ENCODE data around the gene MYBPC2. TPM values are rescaled to one million over a fixed set of nuclear protein-coding genes. Genes with fewer than 3 reads are reported as not detected.
"Not testable (repeated sequence)": the region's sequence is repeated elsewhere in the genome, so short reads cannot be mapped to it uniquely, and the experiment has no call there.

Gene MYBPC2
- total RNA-seq, 4 donors from 2014 or later, result 0.05 to 1.3 (median 0.15) TPM; not detected in 1

DNA sequence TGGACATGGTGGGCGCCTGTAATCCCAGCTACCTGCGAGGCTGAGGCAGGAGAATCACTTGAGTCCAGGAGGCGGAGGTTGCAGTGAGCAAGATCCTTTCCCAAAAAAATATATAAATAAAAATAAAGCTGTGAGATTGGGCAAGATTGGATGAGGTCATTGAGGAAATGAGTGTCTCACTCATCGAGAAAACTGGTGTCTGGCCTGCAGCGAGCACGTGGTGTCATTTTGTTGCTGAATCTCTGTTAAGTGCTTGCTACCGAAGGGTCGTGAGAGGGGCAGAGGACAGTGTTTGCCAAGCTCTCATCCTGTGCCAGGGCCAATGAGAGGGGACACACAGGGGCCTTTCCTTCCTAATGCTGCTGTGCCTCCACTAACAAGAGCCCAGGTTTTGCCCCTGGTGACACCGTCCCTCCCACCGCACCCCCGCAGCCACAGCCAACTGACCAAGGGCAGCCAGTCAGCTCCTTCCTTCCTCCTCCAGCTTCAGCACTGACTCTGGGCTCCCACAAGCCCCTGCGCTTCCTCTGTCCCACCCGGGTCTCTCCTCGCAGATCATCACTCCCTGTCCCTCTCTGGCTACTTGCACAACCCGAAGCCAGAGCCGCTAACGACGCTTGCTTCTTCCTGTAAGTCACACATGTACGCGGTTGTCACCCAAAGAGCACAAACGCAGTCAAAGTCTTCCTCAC lies 45.4 kb upstream of the MYBPC2 start:
- TF ChIP-seq POLR2A (IDR thresholded peaks at IDR 0.05), result no peak
- TF ChIP-seq, protein P1, sequence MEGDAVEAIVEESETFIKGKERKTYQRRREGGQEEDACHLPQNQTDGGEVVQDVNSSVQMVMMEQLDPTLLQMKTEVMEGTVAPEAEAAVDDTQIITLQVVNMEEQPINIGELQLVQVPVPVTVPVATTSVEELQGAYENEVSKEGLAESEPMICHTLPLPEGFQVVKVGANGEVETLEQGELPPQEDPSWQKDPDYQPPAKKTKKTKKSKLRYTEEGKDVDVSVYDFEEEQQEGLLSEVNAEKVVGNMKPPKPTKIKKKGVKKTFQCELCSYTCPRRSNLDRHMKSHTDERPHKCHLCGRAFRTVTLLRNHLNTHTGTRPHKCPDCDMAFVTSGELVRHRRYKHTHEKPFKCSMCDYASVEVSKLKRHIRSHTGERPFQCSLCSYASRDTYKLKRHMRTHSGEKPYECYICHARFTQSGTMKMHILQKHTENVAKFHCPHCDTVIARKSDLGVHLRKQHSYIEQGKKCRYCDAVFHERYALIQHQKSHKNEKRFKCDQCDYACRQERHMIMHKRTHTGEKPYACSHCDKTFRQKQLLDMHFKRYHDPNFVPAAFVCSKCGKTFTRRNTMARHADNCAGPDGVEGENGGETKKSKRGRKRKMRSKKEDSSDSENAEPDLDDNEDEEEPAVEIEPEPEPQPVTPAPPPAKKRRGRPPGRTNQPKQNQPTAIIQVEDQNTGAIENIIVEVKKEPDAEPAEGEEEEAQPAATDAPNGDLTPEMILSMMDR (IDR thresholded peaks at IDR 0.05), result no peak
- no peak overlapping the region for H3K4me3 ChIP-seq (ENCODE audit: low read depth, poor library complexity, severe bottlenecking)
- no peak for DNase-seq (ENCODE audit: low spot score in 2 of 2)
- intact Hi-C loops (cut with DNase I; ENCODE audit: low total_unique reads), result no loop called here
- 87 to 88% methylated on average over 21 of the region's 21 CpGs for WGBS, 2 donors

- DNase-seq (ENCODE audit: low spot score in 2 of 2), result no peak
- 90 to 96% methylated on average over 8 of the region's 8 CpGs for WGBS, 2 donors
- TF ChIP-seq POLR2A (IDR thresholded peaks at IDR 0.05), result no peak
- TF ChIP-seq, protein P1 (IDR thresholded peaks at IDR 0.05), result no peak
- no peak overlapping the region for H3K4me3 ChIP-seq (ENCODE audit: low read depth, poor library complexity, severe bottlenecking)
- intact Hi-C loops (cut with DNase I; ENCODE audit: low total_unique reads), result no loop called here
Measured at GRCh38 chr19:50387868-50388245, 44.8 kb upstream of the MYBPC2 start.

DNA sequence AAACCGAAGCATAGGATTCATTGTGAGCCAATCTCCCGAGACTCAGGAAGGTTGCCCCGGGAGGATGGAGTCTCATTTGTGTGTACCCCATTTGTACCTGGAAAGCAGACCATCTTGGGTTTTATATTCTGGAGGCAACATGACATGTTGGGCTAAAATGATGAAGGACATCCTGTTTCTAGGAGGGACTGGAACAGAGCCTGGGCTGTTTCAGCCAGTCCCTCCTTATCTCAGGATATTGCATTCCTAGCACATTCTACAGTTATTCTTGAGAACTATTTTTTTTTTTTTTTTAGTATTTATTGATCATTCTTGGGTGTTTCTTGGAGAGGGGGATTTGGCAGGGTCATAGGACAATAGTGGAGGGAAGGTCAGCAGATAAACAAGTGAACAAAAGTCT lies 42.4 kb upstream of the MYBPC2 start:
- DNase-seq (ENCODE audit: low spot score in 2 of 2); intact Hi-C loops (cut with DNase I; ENCODE audit: low total_unique reads); H3K4me3 ChIP-seq (ENCODE audit: low read depth, poor library complexity, severe bottlenecking): not testable (repeated sequence)
- WGBS, 2 donors, result 91 to 92% methylated on average over 3 of the region's 3 CpGs

DNA sequence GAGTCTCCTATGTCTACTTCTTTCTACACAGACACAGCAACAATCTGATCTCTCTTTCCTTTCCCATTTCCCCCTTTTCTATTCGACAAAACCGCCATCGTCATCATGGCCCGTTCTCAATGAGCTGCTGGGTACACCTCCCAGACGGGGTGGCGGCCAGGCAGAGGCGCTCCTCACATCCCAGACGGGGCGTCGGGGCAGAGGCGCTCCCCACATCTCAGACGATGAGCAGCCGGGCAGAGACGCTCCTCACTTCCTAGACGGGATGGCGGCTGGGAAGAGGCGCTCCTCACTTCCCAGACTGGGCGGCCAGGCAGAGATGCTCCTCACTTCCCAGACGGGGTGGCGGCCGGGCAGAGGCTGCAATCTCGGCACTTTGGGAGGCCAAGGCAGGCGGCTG lies 41.7 kb upstream of the MYBPC2 start:
- intact Hi-C loops (cut with DNase I; ENCODE audit: low total_unique reads); DNase-seq (ENCODE audit: low spot score in 2 of 2); H3K4me3 ChIP-seq (ENCODE audit: low read depth, poor library complexity, severe bottlenecking): not testable (repeated sequence)
- WGBS, 2 donors, result 95 to 97% methylated on average over 19 to 23 of the region's 23 CpGs

DNA sequence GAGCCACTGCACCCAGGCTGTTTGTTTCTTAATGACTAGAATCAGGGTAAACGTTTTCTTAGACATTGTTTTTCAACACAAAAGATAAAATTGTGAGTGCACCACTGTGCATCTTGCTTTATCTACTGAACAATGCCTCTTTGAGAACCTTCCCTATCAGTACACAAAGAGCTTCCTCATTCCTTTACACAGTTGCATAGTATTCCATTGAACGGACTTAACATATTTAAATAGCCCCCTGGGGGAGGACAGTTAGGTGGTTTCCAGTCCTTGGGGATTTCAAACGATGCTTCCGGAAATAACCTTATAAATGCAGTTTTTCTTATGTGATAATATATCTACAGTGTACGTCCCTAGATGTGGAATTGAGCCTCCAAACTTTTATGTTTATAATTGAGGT lies 39.9 kb upstream of the MYBPC2 start:
- DNase-seq (ENCODE audit: low spot score in 2 of 2), result no peak
- TF ChIP-seq POLR2A (IDR thresholded peaks at IDR 0.05), result no peak
- TF ChIP-seq, protein P1 (IDR thresholded peaks at IDR 0.05), result no peak
- H3K4me3 ChIP-seq (ENCODE audit: low read depth, poor library complexity, severe bottlenecking), result no peak overlapping the region
- WGBS, 2 donors, result 91 to 95% methylated on average over 5 of the region's 5 CpGs
- intact Hi-C loops (cut with DNase I; ENCODE audit: low total_unique reads), result no loop called here

- TF ChIP-seq POLR2A (IDR thresholded peaks at IDR 0.05), result no peak
- TF ChIP-seq, protein P1 (IDR thresholded peaks at IDR 0.05), result no peak
- WGBS, 2 donors, result 92 to 95% methylated on average over 4 of the region's 4 CpGs
- no peak overlapping the region for H3K4me3 ChIP-seq (ENCODE audit: low read depth, poor library complexity, severe bottlenecking)
- intact Hi-C loops (cut with DNase I; ENCODE audit: low total_unique reads), result no loop called here
- no peak for DNase-seq (ENCODE audit: low spot score in 2 of 2)
Measured at GRCh38 chr19:50393589-50393988, 39.1 kb upstream of the MYBPC2 start.

DNA sequence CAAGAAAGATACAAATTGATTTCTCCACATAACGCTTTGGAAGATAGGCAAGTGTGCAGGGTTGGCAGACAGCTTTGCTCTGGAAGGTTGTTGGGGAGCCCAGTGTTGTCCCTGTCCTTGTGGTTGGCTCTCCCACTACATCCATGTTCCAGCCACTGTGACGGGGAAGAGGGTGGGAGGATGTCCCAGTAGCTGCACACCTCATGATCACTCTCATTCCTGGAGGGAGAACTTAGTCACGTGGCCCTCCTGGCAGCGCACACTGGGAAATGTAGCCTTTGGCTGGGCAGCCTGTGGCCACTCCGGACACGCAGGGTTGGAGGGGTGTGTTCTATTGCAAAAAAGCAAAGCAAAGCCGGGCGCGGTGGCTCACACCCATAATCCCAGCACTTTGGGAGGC lies 38.7 kb upstream of the MYBPC2 start:
- WGBS, 2 donors, result 89 to 93% methylated on average over 9 of the region's 9 CpGs
- TF ChIP-seq POLR2A (IDR thresholded peaks at IDR 0.05), result no peak
- TF ChIP-seq, protein P1 (IDR thresholded peaks at IDR 0.05), result no peak
- no peak for DNase-seq (ENCODE audit: low spot score in 2 of 2)
- no peak overlapping the region for H3K4me3 ChIP-seq (ENCODE audit: low read depth, poor library complexity, severe bottlenecking)
- intact Hi-C loops (cut with DNase I; ENCODE audit: low total_unique reads), result no loop called here

All from lower leg skin (tissue), 4 donors.